ENCODE measurements around the gene NELFCD.
"Not testable (repeated sequence)": the region's sequence is repeated elsewhere in the genome, so short reads cannot be mapped to it uniquely, and the experiment has no call there.

The NELFCD gene

GRCh38 chr20:59010321-59010994, 29.4 kb downstream of the NELFCD start:
- no peak for DNase-seq (ENCODE audit: low read depth)

GRCh38 chr20:59010995-59011873, 30.2 kb downstream of the NELFCD start:
- DNase-seq (ENCODE audit: low read depth), result peak; percentile 72

GRCh38 chr20:59011874-59012157, 30.8 kb downstream of the NELFCD start:
- not testable (repeated sequence) for DNase-seq (ENCODE audit: low read depth)

- no peak for DNase-seq (ENCODE audit: low read depth)
These were observed 32.2 kb downstream of the NELFCD start for GRCh38 chr20:59013031-59013951.

- DNase-seq (ENCODE audit: low read depth), result no peak
These were observed 33.0 kb downstream of the NELFCD start for GRCh38 chr20:59013959-59014608.

GRCh38 chr20:59014680-59015389, 33.8 kb downstream of the NELFCD start:
- no peak for DNase-seq (ENCODE audit: low read depth)

- DNase-seq (ENCODE audit: low read depth), result no peak
These were observed 34.4 kb downstream of the NELFCD start for GRCh38 chr20:59015411-59015810.

GRCh38 chr20:59015812-59016711, 35.0 kb downstream of the NELFCD start:
- no peak for DNase-seq (ENCODE audit: low read depth)

- no peak for DNase-seq (ENCODE audit: low read depth)
These were observed 35.9 kb downstream of the NELFCD start for GRCh38 chr20:59016795-59017492.

GRCh38 chr20:59017493-59018231, 36.6 kb downstream of the NELFCD start:
- DNase-seq (ENCODE audit: low read depth), result no peak

GRCh38 chr20:59018817-59019216, 37.8 kb downstream of the NELFCD start:
- DNase-seq (ENCODE audit: low read depth), result no peak

GRCh38 chr20:59019217-59019616, 38.2 kb downstream of the NELFCD start, which contains the start of gene TUBB1:
TSS of gene TUBB1 (plus strand) at chr20:59019429. CDS start at chr20:59019523, 94 bp downstream.
- DNase-seq (ENCODE audit: low read depth), result no peak

GRCh38 chr20:59020938-59021551, 40.0 kb downstream of the NELFCD start:
- no peak for DNase-seq (ENCODE audit: low read depth)

- no peak for DNase-seq (ENCODE audit: low read depth)
These were observed 41.7 kb downstream of the NELFCD start for GRCh38 chr20:59022754-59023153.

GRCh38 chr20:59023616-59024015, 42.6 kb downstream of the NELFCD start:
- DNase-seq (ENCODE audit: low read depth), result no peak

GRCh38 chr20:59024111-59024530, 43.1 kb downstream of the NELFCD start:
- DNase-seq (ENCODE audit: low read depth), result no peak

- no peak for DNase-seq (ENCODE audit: low read depth)
These were observed 44.0 kb downstream of the NELFCD start for GRCh38 chr20:59025086-59025485.

- DNase-seq (ENCODE audit: low read depth), result no peak
These were observed 44.5 kb downstream of the NELFCD start for GRCh38 chr20:59025511-59025910.
